Thymus (tissue), 11 donors: ENCODE results near the gene ZBTB20. TPM values are rescaled to one million over a fixed set of nuclear protein-coding genes. Genes with fewer than 3 reads are reported as not detected.

ENCODE experiments used
- DNase-seq, 9 donors: peaks; one replicate each; pipeline ENCODE4 v3.0.0-alpha.2; 2013; ENCODE audit warnings: low spot score in 9 of 9, low read depth in 6 of 9, missing footprints in 1 of 9
- H3K27ac ChIP-seq, 2 donors: one replicate each; pipeline ENCODE4 v1.5.1; 2013; ENCODE audit warnings: control low read depth in 1 of 2, low read depth in 1 of 2, low read length in 1 of 2, mild to moderate bottlenecking in 1 of 2, moderate library complexity in 1 of 2
- H3K27me3 ChIP-seq, 2 donors: one replicate each; pipeline ENCODE4 v1.5.1; 2013; ENCODE audit warnings: low read length in 1 of 2; ENCODE audit not compliant: control insufficient read depth in 2 of 2, insufficient read depth in 1 of 2
- H3K36me3 ChIP-seq, 2 donors: one replicate each; pipeline ENCODE4 v1.5.1; 2013; ENCODE audit warnings: low read length in 1 of 2, mild to moderate bottlenecking in 1 of 2, moderate library complexity in 1 of 2; ENCODE audit not compliant: control insufficient read depth in 2 of 2, insufficient read depth in 2 of 2
- H3K4me1 ChIP-seq, 2 donors: one replicate each; pipeline ENCODE4 v1.5.1; 2013; ENCODE audit warnings: low read length in 2 of 2; ENCODE audit not compliant: control insufficient read depth in 2 of 2, insufficient read depth in 2 of 2
- H3K4me3 ChIP-seq, 2 donors: one replicate each; pipeline ENCODE4 v1.5.1; 2013; ENCODE audit warnings: low read length in 2 of 2, control low read depth in 1 of 2, mild to moderate bottlenecking in 1 of 2
- H3K9me3 ChIP-seq, 2 donors: one replicate each; pipeline ENCODE4 v1.5.1; 2013; ENCODE audit warnings: low read length in 1 of 2, mild to moderate bottlenecking in 1 of 2; ENCODE audit not compliant: control insufficient read depth in 2 of 2, insufficient read depth in 1 of 2
- WGBS: extraction: QIAGEN DNeasy Blood & Tissue Kit; methylation state at CpG from one replicate; pipeline ENCODE4 v1.1.7; 2013; 5-methylcytosine and 5-hydroxymethylcytosine counted together
- polyA plus RNA-seq: library from polyadenylated mRNA; stranded (reverse); fragments of 200-250 nt; gene quantifications from one replicate; pipeline ENCODE4 v1.2.3, GENCODE V29; 2013
- total RNA-seq: library from RNA; stranded (reverse); fragments of 120-200 nt; gene quantifications from one replicate; pipeline ENCODE4 v1.2.4, GENCODE V29; 2013
- donor health status: healthy.

ZBTB20 gene
- total and polyA plus RNA-seq, 2 donors: 1.2 to 8.9 TPM

DNA sequence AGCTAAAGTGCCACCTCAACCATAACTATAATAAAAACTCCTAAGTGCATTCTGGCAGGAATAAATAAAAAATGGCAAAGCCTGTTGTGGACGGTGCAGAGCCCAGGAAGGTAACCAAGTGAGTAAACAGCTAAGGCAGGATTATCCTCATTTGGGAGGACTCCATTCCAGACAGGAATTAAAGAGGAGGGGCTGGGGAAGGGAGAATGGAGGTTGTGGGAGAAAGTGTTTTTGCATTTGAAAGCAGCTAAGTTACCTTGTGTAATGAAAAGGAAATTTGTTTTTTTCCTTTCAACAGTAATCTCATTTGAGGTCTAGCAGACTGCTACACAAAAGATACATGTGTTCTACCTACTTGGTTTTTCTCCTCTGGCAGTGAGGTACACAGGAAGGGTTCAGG is 604.7 kb downstream of the ZBTB20 start:
- no peaks in the 10 kb centered on the region for H3K9me3 ChIP-seq
- no peaks in the 10 kb centered on the region for H3K4me1 ChIP-seq
- 100% methylated on average over 1 of the region's 1 CpG for WGBS
- no peak overlapping the region for H3K27ac ChIP-seq
- no peak for DNase-seq
- no peak overlapping the region for H3K4me3 ChIP-seq
- H3K36me3 ChIP-seq: no peaks in the 10 kb centered on the region
- H3K27me3 ChIP-seq: no peaks in the 10 kb centered on the region

DNA sequence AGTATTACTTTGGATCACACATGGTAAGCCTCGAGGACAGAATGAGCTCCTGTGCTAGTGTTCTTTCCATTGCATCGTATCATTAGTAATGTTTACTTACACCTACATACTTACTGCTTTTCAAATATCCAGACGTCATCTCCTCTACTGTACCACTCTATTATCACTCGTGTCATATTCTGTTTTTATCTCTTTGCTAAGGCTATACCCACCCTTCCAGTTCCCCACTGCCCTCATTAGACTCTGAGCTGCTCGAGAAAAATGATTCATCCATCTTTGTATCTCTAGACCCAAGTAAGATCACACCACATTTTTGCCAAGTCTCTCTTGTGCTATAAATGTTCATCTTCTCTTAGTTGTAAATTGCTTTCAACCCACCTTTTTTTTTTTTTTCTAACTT is 607.6 kb downstream of the ZBTB20 start:
- no peak for DNase-seq
- WGBS: 97% methylated on average over 5 of the region's 5 CpGs
- Histone ChIP-seq H3K4me3 (no peak overlapping the region), H3K9me3 (no peaks in the 10 kb centered on the region), H3K27me3 (no peaks in the 10 kb centered on the region), H3K36me3 (no peaks in the 10 kb centered on the region), H3K27ac (no peak overlapping the region), H3K4me1 (no peaks in the 10 kb centered on the region)

GRCh38 chr3:114538211-114538610 is 608.9 kb downstream of the ZBTB20 start:
- DNase-seq: no peak
- Histone ChIP-seq H3K27me3 (no peaks in the 10 kb centered on the region), H3K4me1 (no peaks in the 10 kb centered on the region), H3K27ac (no peak overlapping the region), H3K4me3 (no peak overlapping the region), H3K36me3 (no peaks in the 10 kb centered on the region), H3K9me3 (no peaks in the 10 kb centered on the region)
- 29% methylated on average over 2 of the region's 2 CpGs for WGBS

DNA sequence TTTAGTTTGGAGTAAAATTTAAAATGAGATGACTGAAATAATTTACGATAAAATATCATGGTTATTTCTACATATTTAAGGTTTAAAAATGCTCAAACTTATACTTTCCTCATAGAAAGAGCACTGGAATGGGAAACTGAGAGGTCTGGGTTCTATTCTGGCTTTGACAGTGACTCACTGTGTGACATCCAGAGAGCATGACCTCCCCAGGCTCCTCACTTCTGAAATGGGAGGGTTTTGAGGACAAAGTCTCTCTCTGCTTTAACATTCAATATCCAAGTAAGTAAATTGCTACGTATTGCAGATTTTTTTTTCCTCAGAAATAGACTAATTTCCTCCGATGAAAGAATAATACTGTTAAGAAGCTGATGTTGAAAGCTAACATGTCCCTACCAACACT is 618.6 kb downstream of the ZBTB20 start:
- Histone ChIP-seq H3K4me3 (no peak overlapping the region), H3K9me3 (no peaks in the 10 kb centered on the region), H3K4me1 (no peaks in the 10 kb centered on the region), H3K27ac (no peak overlapping the region), H3K36me3 (no peaks in the 10 kb centered on the region), H3K27me3 (no peaks in the 10 kb centered on the region)
- WGBS: 98% methylated on average over 3 of the region's 3 CpGs
- DNase-seq: no peak

GRCh38 chr3:114527036-114527644 is 619.9 kb downstream of the ZBTB20 start:
- no peak for DNase-seq
- no peak overlapping the region for H3K27ac ChIP-seq
- H3K36me3 ChIP-seq: no peaks in the 10 kb centered on the region
- no peaks in the 10 kb centered on the region for H3K4me1 ChIP-seq
- no peaks in the 10 kb centered on the region for H3K27me3 ChIP-seq
- 87% methylated on average over 1 of the region's 1 CpG for WGBS
- H3K9me3 ChIP-seq: no peaks in the 10 kb centered on the region
- no peak overlapping the region for H3K4me3 ChIP-seq

DNA sequence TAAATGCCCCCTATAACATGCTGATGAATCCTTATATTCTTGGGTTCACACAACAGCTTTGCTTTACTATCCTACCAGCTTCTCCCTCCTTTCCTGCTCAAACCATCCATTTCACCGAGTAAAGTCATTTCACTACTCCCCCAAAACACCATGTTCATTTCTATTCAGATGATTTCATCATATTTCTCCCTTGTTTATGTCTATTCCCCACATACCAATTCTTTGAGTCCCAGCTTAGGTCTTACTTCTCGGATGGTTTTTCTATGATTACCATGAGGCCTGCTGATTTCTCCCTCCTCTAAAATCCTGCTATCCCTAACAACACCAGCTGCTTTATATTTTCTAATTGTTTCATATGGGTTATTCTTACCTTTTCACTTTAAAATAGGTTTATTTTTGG is 621.8 kb downstream of the ZBTB20 start:
- Histone ChIP-seq H3K36me3 (no peaks in the 10 kb centered on the region), H3K27me3 (no peaks in the 10 kb centered on the region), H3K4me1 (no peaks in the 10 kb centered on the region), H3K27ac (no peak overlapping the region), H3K4me3 (no peak overlapping the region), H3K9me3 (no peaks in the 10 kb centered on the region)
- no peak for DNase-seq
- 97% methylated on average over 2 of the region's 2 CpGs for WGBS

- Histone ChIP-seq H3K4me1 (no peaks in the 10 kb centered on the region), H3K4me3 (no peak overlapping the region), H3K27me3 (no peaks in the 10 kb centered on the region), H3K36me3 (no peaks in the 10 kb centered on the region), H3K9me3 (no peaks in the 10 kb centered on the region), H3K27ac (no peak overlapping the region)
- peak in 5 of 9 donors; percentile 3 to 59 (median 22) for DNase-seq
- WGBS: 80% methylated on average over 3 of the region's 3 CpGs
These were observed 627.7 kb downstream of the ZBTB20 start for GRCh38 chr3:114519415-114519814.

GRCh38 chr3:114518206-114518808 is 628.8 kb downstream of the ZBTB20 start:
- no peak for DNase-seq
- Histone ChIP-seq H3K9me3 (no peaks in the 10 kb centered on the region), H3K36me3 (no peaks in the 10 kb centered on the region), H3K27me3 (no peaks in the 10 kb centered on the region), H3K27ac (no peak overlapping the region), H3K4me3 (no peak overlapping the region), H3K4me1 (no peaks in the 10 kb centered on the region)
- 93% methylated on average over 1 of the region's 1 CpG for WGBS

- H3K27me3 ChIP-seq: no peaks in the 10 kb centered on the region
- no peaks in the 10 kb centered on the region for H3K4me1 ChIP-seq
- WGBS: 75% methylated on average over 2 of the region's 2 CpGs
- no peak for DNase-seq
- H3K27ac ChIP-seq: no peak overlapping the region
- H3K4me3 ChIP-seq: no peak overlapping the region
- no peaks in the 10 kb centered on the region for H3K9me3 ChIP-seq
- no peaks in the 10 kb centered on the region for H3K36me3 ChIP-seq
These were observed 636.9 kb downstream of the ZBTB20 start for GRCh38 chr3:114510201-114510600.
